HCT116 (cell line): ENCODE results near the gene TWNK.
"Not testable (repeated sequence)": the region's sequence is repeated elsewhere in the genome, so short reads cannot be mapped to it uniquely, and the experiment has no call there.

ENCODE experiments used
- CTCF ChIP-seq, 3 experiments: fragments of 200-600 bp in 1 of 3; sonication (generic) in 1 of 3; IDR thresholded peaks in 2 of 3; conservative IDR thresholded peaks in 1 of 3; 2 replicates each; pipeline ENCODE4 v1.5.1; 2012 to 2017; ENCODE audit warnings: low read depth in 2 of 3, low read length in 2 of 3, antibody characterized with exemption in 1 of 3, borderline replicate concordance in 1 of 3, control low read depth in 1 of 3, mild to moderate bottlenecking in 1 of 3, mixed read lengths in 1 of 3, mixed run types in 1 of 3, moderate library complexity in 1 of 3; ENCODE audit not compliant: insufficient read depth in 1 of 3
- ZFX ChIP-seq: fragments of 450-650 bp; IDR thresholded peaks from 2 replicates; pipeline ENCODE4 v1.6.1; 2017

GRCh38 chr10:100975397-100975796 lies 11.9 kb upstream of the TWNK start:
- TF ChIP-seq CTCF (IDR thresholded peaks at IDR 0.05 in 2 of 3, conservative IDR thresholded peaks at IDR 0.05 in 1 of 3; ENCODE audit: borderline replicate concordance in 1 of 3, insufficient read depth in 1 of 3, low read depth in 2 of 3, low read length in 2 of 3); ZFX: not testable (repeated sequence)
